Astrocyte of the hippocampus (primary cell): ENCODE results near the gene WDR59.
A peak's percentile ranks its signal among the peaks of the same experiment; 100 is the strongest.
"Not testable (repeated sequence)": the region's sequence is repeated elsewhere in the genome, so short reads cannot be mapped to it uniquely, and the experiment has no call there.

Source experiments
- DNase-seq: peaks from one replicate; pipeline ENCODE4 v3.0.0; 2011; ENCODE audit warnings: low read depth, low spot score

Gene WDR59

GRCh38 chr16:74867281-74867849 is 117.6 kb downstream of the WDR59 start:
- DNase-seq: no peak

- DNase-seq: peak; percentile 81
Observed at GRCh38 chr16:74865922-74866598, 118.9 kb downstream of the WDR59 start.

GRCh38 chr16:74862743-74863244 is 122.1 kb downstream of the WDR59 start:
- DNase-seq: peak; percentile 62

- no peak for DNase-seq
Observed at GRCh38 chr16:74852500-74852875, 132.4 kb downstream of the WDR59 start.

GRCh38 chr16:74850027-74850426 is 134.9 kb downstream of the WDR59 start:
- no peak for DNase-seq

GRCh38 chr16:74847202-74847601 is 137.7 kb downstream of the WDR59 start:
- DNase-seq: no peak

GRCh38 chr16:74846714-74847113 is 138.2 kb downstream of the WDR59 start:
- no peak for DNase-seq

- no peak for DNase-seq
Observed at GRCh38 chr16:74844041-74844980, 140.6 kb downstream of the WDR59 start.

- DNase-seq: not testable (repeated sequence)
Observed at GRCh38 chr16:74843381-74844035, 141.4 kb downstream of the WDR59 start.

- DNase-seq: no peak
Observed at GRCh38 chr16:74842413-74842812, 142.5 kb downstream of the WDR59 start.

GRCh38 chr16:74841904-74842303 is 143.0 kb downstream of the WDR59 start:
- DNase-seq: no peak

GRCh38 chr16:74841469-74841868 is 143.5 kb downstream of the WDR59 start:
- no peak for DNase-seq

- DNase-seq: peak; percentile 39
Observed at GRCh38 chr16:74837056-74837455, 147.9 kb downstream of the WDR59 start.

GRCh38 chr16:74836111-74836671 is 148.7 kb downstream of the WDR59 start:
- DNase-seq: no peak

GRCh38 chr16:74832228-74832627 is 152.7 kb downstream of the WDR59 start:
- DNase-seq: no peak

- no peak for DNase-seq
Observed at GRCh38 chr16:74831467-74831866, 153.5 kb downstream of the WDR59 start.

GRCh38 chr16:74830648-74831047 is 154.3 kb downstream of the WDR59 start:
- no peak for DNase-seq

GRCh38 chr16:74829637-74830036 is 155.3 kb downstream of the WDR59 start:
- no peak for DNase-seq

GRCh38 chr16:74825941-74826340 is 159.0 kb downstream of the WDR59 start:
- DNase-seq: no peak

- DNase-seq: no peak
Observed at GRCh38 chr16:74825016-74825415, 159.9 kb downstream of the WDR59 start.
